Activated B cell treated with CpG ODN at 0.5 μM for 24 hours (primary cell): ENCODE measurements around the gene JMJD4. TPM values are rescaled to one million over a fixed set of nuclear protein-coding genes. Genes with fewer than 3 reads are reported as not detected.

ENCODE experiments used
- ATAC-seq: fragments of 200-7000 bp; cut with Tn5 transposase; one replicate; pipeline ENCODE4 v1.10.0; 2021; ENCODE audit warnings: low read depth, mild to moderate bottlenecking, moderate library complexity
- CTCF ChIA-PET: fragments of 350-600 bp; sonication (Branson Sonifier 250); formaldehyde crosslinking; loops from one replicate; lab custom pipeline; 2021; ENCODE audit warnings: antibody characterized with exemption; lab: Charles Lee
- POLR2A ChIA-PET: fragments of 350-600 bp; sonication (Branson Sonifier 250); formaldehyde crosslinking; loops from one replicate; lab custom pipeline; 2021; ENCODE audit warnings: antibody characterized with exemption; lab: Charles Lee
- DNase-seq: peaks from one replicate; pipeline ENCODE4 v3.0.0; 2022
- H3K27ac Mint-ChIP-seq: one replicate; pipeline ENCODE4 v1.8.0; 2020; ENCODE audit warnings: mixed read lengths
- H3K27me3 Mint-ChIP-seq: one replicate; pipeline ENCODE4 v1.8.0; 2021; ENCODE audit warnings: mixed read lengths
- H3K36me3 Mint-ChIP-seq: one replicate; pipeline ENCODE4 v1.8.0; 2021; ENCODE audit warnings: low read depth, mixed read lengths
- H3K4me1 Mint-ChIP-seq: one replicate; pipeline ENCODE4 v1.8.0; 2021; ENCODE audit warnings: mixed read lengths
- H3K4me3 Mint-ChIP-seq: one replicate; pipeline ENCODE4 v1.8.0; 2020; ENCODE audit warnings: mild to moderate bottlenecking, mixed read lengths
- H3K9me3 Mint-ChIP-seq: one replicate; pipeline ENCODE4 v1.8.0; 2020; ENCODE audit warnings: mixed read lengths
- CTCF ChIP-seq: fragments of 200-600 bp; IDR thresholded peaks from one replicate; pipeline ENCODE4 v1.8.0; 2022; ENCODE audit warnings: antibody characterized with exemption, mild to moderate bottlenecking
- intact Hi-C: fragments of 100-400 bp; cut with micrococcal nuclease; formaldehyde crosslinking; loops from one replicate; pipeline ENCODE4 v1.15.1; 2024
- total RNA-seq: library from RNA; stranded (reverse); gene quantifications from 2 replicates; pipeline ENCODE4 v1.2.3, GENCODE V29; 2022

The JMJD4 gene
- total RNA-seq, 1 donor from 2014 or later = 26.7 TPM

GRCh38 chr1:227753999-227754711 lies 19.1 kb upstream of the JMJD4 start:
- TF ChIP-seq CTCF = no peak
- ChIA-PET POLR2A (no interaction called here), CTCF (interaction anchor here (1.1 kb wide), 1 partner anchor 8 kb away, joined by 3 read pairs; no protein-coding TSS in a partner anchor)
- H3K9me3 Mint-ChIP-seq = no peaks in the 10 kb centered on the region
- ATAC-seq (no peak), DNase-seq (no peak)
- H3K27ac Mint-ChIP-seq = no peak overlapping the region
- no peaks in the 10 kb centered on the region for H3K27me3 Mint-ChIP-seq
- intact Hi-C loops = no loop called here
- peaks cover 8% of the 10 kb centered on the region for H3K4me1 Mint-ChIP-seq
- peaks cover 61% of the 10 kb centered on the region for H3K36me3 Mint-ChIP-seq
- H3K4me3 Mint-ChIP-seq = no peak overlapping the region

GRCh38 chr1:227749916-227750710 lies 15.0 kb upstream of the JMJD4 start:
- Mint-ChIP-seq H3K36me3 (peaks cover 54% of the 10 kb centered on the region), H3K4me1 (peaks cover 11% of the 10 kb centered on the region), H3K27ac (no peak overlapping the region), H3K9me3 (no peaks in the 10 kb centered on the region), H3K27me3 (no peaks in the 10 kb centered on the region), H3K4me3 (no peak overlapping the region)
- no peak for TF ChIP-seq CTCF
- CTCF ChIA-PET = no interaction called here
- DNase-seq (no peak), ATAC-seq (no peak)
- POLR2A ChIA-PET = no interaction called here
- intact Hi-C loops = no loop called here

GRCh38 chr1:227749225-227749624 lies 14.1 kb upstream of the JMJD4 start:
- Mint-ChIP-seq H3K4me1 (peaks cover 11% of the 10 kb centered on the region), H3K9me3 (no peaks in the 10 kb centered on the region), H3K27me3 (no peaks in the 10 kb centered on the region), H3K4me3 (no peak overlapping the region), H3K36me3 (peaks cover 48% of the 10 kb centered on the region), H3K27ac (no peak overlapping the region)
- CTCF ChIA-PET = no interaction called here
- intact Hi-C loops = no loop called here
- TF ChIP-seq CTCF = no peak
- POLR2A ChIA-PET = no interaction called here
- ATAC-seq = no peak
- DNase-seq = no peak

- ChIA-PET POLR2A (no interaction called here), CTCF (no interaction called here)
- Mint-ChIP-seq H3K9me3 (no peaks in the 10 kb centered on the region), H3K4me1 (peaks cover 11% of the 10 kb centered on the region), H3K4me3 (no peak overlapping the region), H3K36me3 (peaks cover 46% of the 10 kb centered on the region), H3K27me3 (no peaks in the 10 kb centered on the region), H3K27ac (no peak overlapping the region)
- intact Hi-C loops = no loop called here
- DNase-seq = no peak
- no peak for TF ChIP-seq CTCF
- no peak for ATAC-seq
These were observed 13.5 kb upstream of the JMJD4 start for GRCh38 chr1:227748496-227749182.
